Adrenal gland (tissue), 5 donors: ENCODE measurements around the gene VASP.

Source experiments
- CTCF ChIP-seq, 6 experiments: fragments of 450-650 bp in 4 of 6; fragments of 200-600 bp in 2 of 6; sonication (generic) in 1 of 6; IDR thresholded peaks; 1 replicate in 5 of 6; 2 replicates in 1 of 6; pipeline versions ENCODE4 v1.5.1 to v1.8.0; 2016 to 2021; ENCODE audit warnings: antibody characterized with exemption in 6 of 6, mild to moderate bottlenecking in 2 of 6, moderate library complexity in 1 of 6
- POLR2A ChIP-seq, 2 donors: fragments of 450-650 bp; IDR thresholded peaks; one replicate each; pipeline ENCODE4 v1.6.1; 2017; ENCODE audit warnings: antibody characterized with exemption in 2 of 2, mild to moderate bottlenecking in 2 of 2, moderate library complexity in 1 of 2
- donor health status: DM: no; HTN: no; CAD: no.

DNA sequence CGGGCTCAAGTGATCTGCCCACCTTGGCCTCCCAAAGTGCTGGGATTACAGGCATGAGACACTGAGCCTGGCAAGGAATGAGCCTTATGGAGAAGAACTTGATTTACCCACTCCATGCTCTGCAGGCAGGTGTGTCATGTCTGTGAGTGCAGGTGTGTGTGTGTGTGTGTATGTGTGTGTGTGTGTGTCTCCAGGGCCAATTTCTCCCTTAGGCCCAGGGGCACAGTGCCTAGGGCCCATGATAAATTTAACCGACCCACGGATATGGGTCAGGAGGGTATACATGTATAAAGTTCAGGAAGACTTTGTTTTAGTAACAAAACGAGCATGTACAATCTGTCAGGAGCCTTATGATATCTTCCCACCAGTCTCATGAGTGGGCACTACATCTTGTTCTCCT lies 44.0 kb upstream of the VASP start:
- TF ChIP-seq CTCF (IDR thresholded peaks at IDR 0.05) (no peak), POLR2A (IDR thresholded peaks at IDR 0.05) (no peak)
